Measurements from ENCODE around the gene MAN1B1.
A peak's percentile ranks its signal among the peaks of the same experiment; 100 is the strongest.

MAN1B1 gene

DNA sequence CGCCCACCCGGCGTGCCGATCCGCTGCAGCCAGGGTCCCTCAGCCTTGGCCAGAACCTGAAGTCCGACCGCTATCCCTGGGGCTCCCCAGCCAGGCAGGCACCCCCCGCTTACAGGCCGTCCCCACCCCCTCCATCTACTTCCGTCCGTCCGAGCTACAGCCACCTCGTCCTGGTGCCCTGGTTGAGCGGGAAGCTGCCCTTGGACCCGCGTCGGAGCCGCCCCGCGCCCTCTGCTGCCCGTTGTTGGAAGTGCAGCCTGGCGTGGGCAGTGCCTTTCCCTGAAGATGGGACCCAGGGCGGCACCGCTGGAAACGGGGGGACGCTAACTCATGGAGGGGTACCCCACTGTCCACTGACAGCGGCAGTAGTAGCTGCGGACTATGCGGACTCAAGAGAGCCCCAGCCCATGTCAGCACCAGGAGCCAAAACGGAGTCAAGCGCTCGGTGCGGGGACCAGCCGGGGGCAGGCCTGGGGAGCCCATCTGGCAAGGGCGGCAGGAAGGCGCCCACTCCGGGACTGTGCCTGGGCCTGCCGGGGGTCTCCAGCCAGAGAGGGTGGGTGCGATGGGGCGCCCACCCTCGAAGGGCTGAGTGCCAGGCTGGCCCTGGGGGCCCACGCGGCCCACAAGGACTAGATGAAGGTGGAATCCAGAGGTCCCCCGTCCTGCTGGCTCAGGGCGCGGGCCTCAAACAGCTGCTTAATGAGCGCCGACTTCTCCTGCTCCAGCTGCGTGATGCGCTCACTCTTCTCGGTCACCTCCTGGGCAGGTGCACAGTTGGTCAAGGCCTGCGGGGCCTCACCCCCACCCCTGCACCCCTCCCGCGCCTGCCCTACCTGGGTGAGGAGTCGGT, 22.5 kb upstream of the MAN1B1 start:
- Histone ChIP-seq H3K4me3 (replicated peaks; ENCODE audit: insufficient read depth, low read length) (no peak overlapping the region), H3K27me3 (ENCODE audit: insufficient read depth, poor library complexity, severe bottlenecking) (no peaks in the 10 kb centered on the region), H3K27ac (replicated peaks) (no peak overlapping the region)
- TF ChIP-seq, protein P1, sequence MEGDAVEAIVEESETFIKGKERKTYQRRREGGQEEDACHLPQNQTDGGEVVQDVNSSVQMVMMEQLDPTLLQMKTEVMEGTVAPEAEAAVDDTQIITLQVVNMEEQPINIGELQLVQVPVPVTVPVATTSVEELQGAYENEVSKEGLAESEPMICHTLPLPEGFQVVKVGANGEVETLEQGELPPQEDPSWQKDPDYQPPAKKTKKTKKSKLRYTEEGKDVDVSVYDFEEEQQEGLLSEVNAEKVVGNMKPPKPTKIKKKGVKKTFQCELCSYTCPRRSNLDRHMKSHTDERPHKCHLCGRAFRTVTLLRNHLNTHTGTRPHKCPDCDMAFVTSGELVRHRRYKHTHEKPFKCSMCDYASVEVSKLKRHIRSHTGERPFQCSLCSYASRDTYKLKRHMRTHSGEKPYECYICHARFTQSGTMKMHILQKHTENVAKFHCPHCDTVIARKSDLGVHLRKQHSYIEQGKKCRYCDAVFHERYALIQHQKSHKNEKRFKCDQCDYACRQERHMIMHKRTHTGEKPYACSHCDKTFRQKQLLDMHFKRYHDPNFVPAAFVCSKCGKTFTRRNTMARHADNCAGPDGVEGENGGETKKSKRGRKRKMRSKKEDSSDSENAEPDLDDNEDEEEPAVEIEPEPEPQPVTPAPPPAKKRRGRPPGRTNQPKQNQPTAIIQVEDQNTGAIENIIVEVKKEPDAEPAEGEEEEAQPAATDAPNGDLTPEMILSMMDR (IDR thresholded peaks at IDR 0.05; ENCODE audit: insufficient read depth, low read length), result peak; percentile 57
- TF ChIP-seq REST (IDR thresholded peaks at IDR 0.05; ENCODE audit: insufficient replicate concordance, low read depth) (peak; percentile 32), POLR2AphosphoS5 (IDR thresholded peaks at IDR 0.05; ENCODE audit: low read depth) (no peak)
- DNase-seq (ENCODE audit: low read depth in 1 of 2, low spot score in 1 of 2), result peak in 1 of 2 experiments; percentile 49

DNA sequence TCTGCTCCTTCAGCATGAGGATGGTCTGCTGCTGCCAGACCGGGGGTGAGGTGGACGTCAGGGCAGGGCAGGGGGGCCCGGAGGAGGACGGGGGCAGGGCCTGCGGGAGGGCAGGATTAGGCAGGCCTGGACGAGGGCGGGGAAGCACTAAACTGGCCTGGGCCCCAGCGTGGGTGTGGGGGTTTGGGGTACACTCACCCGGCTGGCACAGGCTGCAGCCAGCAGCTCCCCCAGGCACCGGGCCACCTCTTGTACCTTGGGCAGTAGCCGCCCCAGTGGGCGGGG, 22.0 kb upstream of the MAN1B1 start:
- Histone ChIP-seq H3K27me3 (ENCODE audit: insufficient read depth, poor library complexity, severe bottlenecking) (no peaks in the 10 kb centered on the region), H3K27ac (replicated peaks) (no peak overlapping the region), H3K4me3 (replicated peaks; ENCODE audit: insufficient read depth, low read length) (no peak overlapping the region)

GRCh38 chr9:137065336-137065967, 21.3 kb upstream of the MAN1B1 start:
- Histone ChIP-seq H3K27me3 (ENCODE audit: insufficient read depth, poor library complexity, severe bottlenecking) (no peaks in the 10 kb centered on the region), H3K27ac (replicated peaks) (no peak overlapping the region), H3K4me3 (replicated peaks; ENCODE audit: insufficient read depth, low read length) (no peak overlapping the region)
- DNase-seq (ENCODE audit: low read depth in 1 of 2, low spot score in 1 of 2), result no peak
- TF ChIP-seq GABPA (IDR thresholded peaks at IDR 0.05; ENCODE audit: low read depth) (no peak), SPI1 (IDR thresholded peaks at IDR 0.05; ENCODE audit: borderline replicate concordance, low read depth) (no peak), POLR2AphosphoS5 (IDR thresholded peaks at IDR 0.05; ENCODE audit: low read depth) (no peak), REST (IDR thresholded peaks at IDR 0.05; ENCODE audit: insufficient replicate concordance, low read depth) (no peak)
- TF ChIP-seq, protein P1 (IDR thresholded peaks at IDR 0.05; ENCODE audit: insufficient read depth, low read length), result no peak

More for the DNA sequence above, 22.0 kb upstream of the MAN1B1 start:
- TF ChIP-seq POLR2AphosphoS5 (IDR thresholded peaks at IDR 0.05; ENCODE audit: low read depth) (no peak), GABPA (IDR thresholded peaks at IDR 0.05; ENCODE audit: low read depth) (no peak), REST (IDR thresholded peaks at IDR 0.05; ENCODE audit: insufficient replicate concordance, low read depth) (no peak)
- TF ChIP-seq, protein P1 (IDR thresholded peaks at IDR 0.05; ENCODE audit: insufficient read depth, low read length), result no peak
- no peak for DNase-seq (ENCODE audit: low read depth in 1 of 2, low spot score in 1 of 2)
